ENCODE data around the gene GTPBP3. TPM values are rescaled to one million over a fixed set of nuclear protein-coding genes. Genes with fewer than 3 reads are reported as not detected.
A peak's percentile ranks its signal among the peaks of the same experiment; 100 is the strongest.
"Not testable (repeated sequence)": the region's sequence is repeated elsewhere in the genome, so short reads cannot be mapped to it uniquely, and the experiment has no call there.

GTPBP3 gene
- polyA plus RNA-seq, 4 donors, result 12.2 to 32.5 (median 19.4) TPM

DNA sequence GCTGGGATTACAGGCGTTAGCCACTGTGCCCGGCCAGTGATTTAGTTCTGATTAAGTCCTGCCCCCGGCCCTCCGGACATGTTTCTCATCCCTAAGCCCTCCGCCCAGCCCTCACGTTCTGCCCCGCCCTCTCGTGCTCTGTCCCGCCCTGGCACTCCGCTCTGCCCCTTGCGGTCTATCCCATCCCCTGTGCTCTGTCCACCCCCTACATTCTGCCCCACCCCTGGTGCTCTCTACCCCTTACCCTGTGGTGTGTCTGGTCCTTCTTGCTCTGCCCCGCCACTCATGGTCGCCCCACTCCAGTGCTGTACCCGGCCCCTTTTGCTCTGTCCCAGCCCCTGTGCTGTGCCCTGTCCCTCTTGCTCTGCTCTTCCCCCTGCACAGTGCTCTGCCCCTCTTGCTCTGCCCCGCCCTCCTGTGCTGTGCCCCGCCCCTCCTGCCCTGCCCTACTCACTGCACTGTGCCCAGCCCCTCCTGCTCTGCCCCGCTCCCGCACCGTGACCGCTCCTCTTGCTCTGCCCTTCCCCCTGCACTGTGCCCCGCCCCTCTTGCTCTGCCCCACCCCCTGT lies 3.0 kb downstream of the GTPBP3 start:
- DNase-seq (ENCODE audit: low read depth in 4 of 4, low spot score in 3 of 4), result no peak

- DNase-seq (ENCODE audit: low read depth in 4 of 4, low spot score in 3 of 4), result no peak
These were observed 3.6 kb downstream of the GTPBP3 start for GRCh38 chr19:17340871-17341357.

DNA sequence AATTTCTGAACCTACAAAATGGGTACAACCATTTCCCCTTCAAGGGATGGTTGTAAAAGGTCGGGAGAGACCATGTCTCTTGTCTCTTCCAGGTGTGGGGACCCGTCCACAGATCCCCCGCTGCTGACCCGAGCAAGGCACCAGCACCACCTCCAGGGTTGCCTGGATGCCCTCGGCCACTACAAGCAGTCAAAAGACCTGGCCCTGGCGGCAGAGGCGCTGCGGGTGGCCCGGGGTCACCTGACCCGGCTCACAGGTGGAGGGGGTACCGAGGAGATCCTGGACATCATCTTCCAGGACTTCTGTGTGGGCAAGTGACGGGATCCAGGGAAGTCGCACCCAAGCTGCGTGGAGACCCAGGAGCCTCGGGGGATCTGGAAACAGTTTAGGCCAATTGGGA lies 4.0 kb downstream of the GTPBP3 start:
- DNase-seq (ENCODE audit: low read depth in 4 of 4, low spot score in 3 of 4), result no peak

- no peak for DNase-seq (ENCODE audit: low read depth in 4 of 4, low spot score in 3 of 4)
These were observed 4.5 kb downstream of the GTPBP3 start for GRCh38 chr19:17341845-17342244.

DNA sequence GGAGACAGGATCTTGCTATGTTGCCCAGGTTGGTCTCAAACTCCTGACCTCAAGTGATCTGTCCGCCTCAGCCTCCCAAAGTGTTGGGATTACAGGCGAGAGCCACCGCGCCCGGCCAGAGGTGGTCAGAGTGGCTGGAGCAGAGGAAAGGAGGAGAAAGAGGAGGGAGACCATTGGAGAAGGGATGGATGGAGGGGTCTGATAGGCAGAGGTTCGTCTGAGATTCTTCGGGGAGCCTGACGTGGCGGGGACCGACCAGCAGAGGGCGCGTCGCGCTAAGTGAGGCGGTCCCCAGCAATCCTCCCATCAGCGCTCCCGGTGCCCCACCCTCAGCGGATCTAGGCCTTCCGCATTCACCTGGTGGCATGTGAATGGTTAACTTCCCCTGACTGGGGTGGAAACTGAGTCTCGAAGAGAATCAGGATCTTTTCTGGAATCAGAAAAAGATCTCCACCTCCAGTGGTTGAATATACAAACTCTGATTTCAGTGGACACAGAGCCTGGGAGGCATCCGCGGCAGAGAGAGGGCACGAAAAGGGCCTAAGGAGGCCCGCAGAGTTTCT lies 8.8 kb downstream of the GTPBP3 start:
- DNase-seq (ENCODE audit: low read depth in 4 of 4, low spot score in 3 of 4), result no peak

DNA sequence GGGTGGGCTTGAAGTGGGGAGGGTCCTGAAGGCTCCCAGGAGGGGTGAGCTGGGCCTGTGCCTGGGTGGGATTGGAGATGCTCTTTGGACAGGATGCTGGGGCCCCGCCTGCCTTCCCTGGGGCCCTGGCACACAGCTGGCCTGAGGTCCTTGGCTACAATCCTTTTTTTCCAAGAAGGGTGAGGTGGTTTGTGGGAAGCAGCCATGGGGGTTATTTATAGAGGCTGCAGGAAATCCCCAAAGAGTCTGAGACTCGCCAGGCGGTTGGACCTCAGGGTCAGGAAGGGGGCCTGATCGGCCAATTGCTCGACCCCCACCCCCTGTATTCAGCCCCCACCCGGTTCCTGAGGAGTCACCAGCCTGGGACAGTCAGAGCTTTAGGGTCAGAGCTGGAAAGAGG lies 10.0 kb downstream of the GTPBP3 start:
- DNase-seq (ENCODE audit: low read depth in 4 of 4, low spot score in 3 of 4), result no peak

- no peak for DNase-seq (ENCODE audit: low read depth in 4 of 4, low spot score in 3 of 4)
These were observed 10.5 kb downstream of the GTPBP3 start for GRCh38 chr19:17347877-17348276.

- peak in 1 of 4 donors; percentile 47 for DNase-seq (ENCODE audit: low read depth in 4 of 4, low spot score in 3 of 4)
These were observed 11.3 kb downstream of the GTPBP3 start for GRCh38 chr19:17348700-17349099.

GRCh38 chr19:17351815-17352435 lies 14.6 kb downstream of the GTPBP3 start:
- DNase-seq (ENCODE audit: low read depth in 4 of 4, low spot score in 3 of 4), result no peak

- no peak for DNase-seq (ENCODE audit: low read depth in 4 of 4, low spot score in 3 of 4)
These were observed 15.4 kb downstream of the GTPBP3 start for GRCh38 chr19:17352608-17353280.

DNA sequence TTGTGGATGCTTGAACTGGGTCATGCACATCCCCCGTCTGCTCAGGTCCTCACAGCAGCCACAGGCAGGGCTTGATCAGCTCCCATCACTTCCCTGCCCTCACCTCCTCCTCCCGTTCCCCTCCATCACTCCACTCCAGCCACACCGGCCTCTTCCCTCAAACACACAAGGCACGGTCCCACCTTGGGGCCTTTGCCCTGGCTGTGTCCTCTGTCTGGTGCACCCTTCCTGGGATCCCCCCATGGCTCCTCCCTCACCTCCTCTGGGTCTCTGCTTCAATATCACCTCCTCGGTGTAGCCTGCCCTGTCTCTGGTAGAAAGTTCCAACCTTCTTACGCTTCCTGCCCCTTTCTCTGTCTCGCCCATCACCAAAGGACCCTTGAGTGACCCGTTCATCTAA lies 16.0 kb downstream of the GTPBP3 start:
- no peak for DNase-seq (ENCODE audit: low read depth in 4 of 4, low spot score in 3 of 4)

DNA sequence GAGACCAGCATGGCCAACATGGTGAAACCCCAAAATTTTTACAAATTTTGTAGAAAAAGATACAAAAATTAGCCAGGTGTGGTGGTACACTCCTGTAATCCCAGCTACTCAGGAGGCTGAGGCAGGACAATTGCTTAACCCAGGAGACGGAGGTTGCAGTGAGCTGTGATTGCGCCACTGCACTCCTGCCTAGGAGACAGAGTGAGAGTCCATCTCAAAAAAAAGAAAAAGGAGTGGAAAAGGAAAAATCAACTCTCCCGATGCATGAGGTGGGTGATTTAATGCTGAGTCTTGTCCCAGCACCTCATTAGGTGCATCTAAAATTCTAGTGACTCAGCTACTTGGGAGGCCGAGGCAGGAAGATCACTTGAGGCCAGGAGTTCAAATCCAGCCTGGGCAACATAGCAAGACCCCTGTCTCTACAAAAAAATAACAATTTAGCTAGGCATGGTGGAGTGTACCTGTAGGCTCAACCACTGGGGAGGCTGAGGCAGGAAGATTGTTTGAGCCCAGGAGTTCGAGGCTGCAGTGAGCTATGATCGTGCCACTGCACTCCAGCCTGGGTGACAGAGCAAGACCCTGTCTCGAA lies 19.8 kb downstream of the GTPBP3 start:
- no peak for DNase-seq (ENCODE audit: low read depth in 4 of 4, low spot score in 3 of 4)

GRCh38 chr19:17357724-17358123 lies 20.4 kb downstream of the GTPBP3 start:
- DNase-seq (ENCODE audit: low read depth in 4 of 4, low spot score in 3 of 4), result no peak

- no peak for DNase-seq (ENCODE audit: low read depth in 4 of 4, low spot score in 3 of 4)
These were observed 21.0 kb downstream of the GTPBP3 start for GRCh38 chr19:17358395-17358794.

DNA sequence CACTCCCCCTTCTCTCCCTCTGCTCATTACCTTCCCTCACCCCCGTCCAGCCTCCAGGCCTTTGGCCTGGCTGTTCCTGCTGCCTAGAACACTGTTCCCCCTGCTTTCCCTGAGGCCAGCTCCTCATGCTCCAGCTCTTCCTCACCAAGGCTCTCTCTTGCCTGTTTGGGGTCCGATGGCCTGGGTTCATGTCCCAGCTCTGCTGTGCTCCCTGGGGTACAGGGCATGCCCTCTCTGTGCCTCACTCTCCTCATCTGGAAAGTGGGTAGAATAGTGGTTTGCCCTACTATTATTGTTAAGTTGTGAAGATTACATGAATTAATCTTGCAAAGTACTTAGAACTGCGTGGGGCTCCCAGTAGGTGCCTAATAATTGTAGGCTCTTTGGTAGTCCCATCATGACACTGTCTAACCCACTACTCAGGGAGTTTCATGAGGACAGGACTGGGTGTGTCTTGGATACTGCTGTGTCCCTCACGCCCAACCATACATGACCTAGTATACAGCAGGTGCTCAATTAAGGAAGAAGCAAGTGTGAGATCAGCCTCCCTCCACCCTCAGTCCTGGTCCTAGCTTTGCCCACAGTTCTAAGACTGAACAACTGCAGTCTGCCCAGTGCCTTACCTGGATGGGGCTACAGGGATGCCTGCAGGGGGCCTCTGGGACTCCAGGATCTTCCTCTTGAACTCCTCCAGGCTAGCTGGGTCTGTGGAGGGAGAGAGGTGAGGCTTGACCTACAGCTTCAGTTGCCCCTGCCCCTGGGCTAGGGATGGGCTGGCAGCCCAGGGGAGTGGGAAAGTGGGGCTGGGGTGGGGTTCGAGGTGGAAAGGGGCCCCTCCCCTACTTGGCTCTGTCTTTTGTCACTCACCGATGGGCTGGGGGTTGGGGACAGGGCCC lies 22.8 kb downstream of the GTPBP3 start:
- DNase-seq (ENCODE audit: low read depth in 4 of 4, low spot score in 3 of 4), result no peak

DNA sequence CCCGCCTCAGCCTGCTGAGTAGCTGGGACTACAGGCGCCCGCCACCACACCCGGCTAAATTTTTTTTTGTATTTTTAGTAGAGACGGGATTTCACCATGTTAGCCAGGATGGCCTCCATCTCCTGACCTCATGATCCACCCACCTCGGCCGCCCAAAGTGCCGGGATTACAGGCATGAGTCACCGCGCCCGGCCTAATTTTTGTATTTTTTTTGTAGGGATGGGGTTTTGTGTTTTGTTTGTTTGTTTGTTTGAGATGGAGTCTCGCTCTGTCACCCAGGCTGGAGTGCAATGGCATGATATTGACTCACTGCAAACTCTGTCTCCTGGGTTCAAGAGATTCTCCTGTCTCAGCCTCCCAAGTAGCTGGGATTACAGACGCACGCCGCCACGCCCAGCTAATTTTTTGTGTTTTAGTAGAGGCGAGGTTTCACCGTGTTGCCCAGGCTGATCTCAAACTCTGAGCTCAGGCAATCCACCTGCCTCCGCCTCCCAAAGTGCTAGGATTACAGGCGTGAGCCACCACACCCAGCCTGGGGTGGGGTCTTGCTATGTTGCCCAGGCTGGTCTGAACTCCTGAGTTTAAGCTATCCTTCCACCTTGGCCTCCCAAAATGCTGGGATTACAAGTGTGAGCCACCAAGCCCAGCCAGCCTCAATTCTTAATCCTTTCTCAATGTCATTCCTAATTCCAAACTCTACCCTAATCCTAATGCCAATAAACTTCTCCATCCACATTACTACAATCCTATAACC lies 26.7 kb downstream of the GTPBP3 start:
- not testable (repeated sequence) for DNase-seq (ENCODE audit: low read depth in 4 of 4, low spot score in 3 of 4)

GRCh38 chr19:17365361-17365760 lies 28.0 kb downstream of the GTPBP3 start:
- no peak for DNase-seq (ENCODE audit: low read depth in 4 of 4, low spot score in 3 of 4)

GRCh38 chr19:17370026-17370587 lies 32.8 kb downstream of the GTPBP3 start:
- DNase-seq (ENCODE audit: low read depth in 4 of 4, low spot score in 3 of 4), result no peak

DNA sequence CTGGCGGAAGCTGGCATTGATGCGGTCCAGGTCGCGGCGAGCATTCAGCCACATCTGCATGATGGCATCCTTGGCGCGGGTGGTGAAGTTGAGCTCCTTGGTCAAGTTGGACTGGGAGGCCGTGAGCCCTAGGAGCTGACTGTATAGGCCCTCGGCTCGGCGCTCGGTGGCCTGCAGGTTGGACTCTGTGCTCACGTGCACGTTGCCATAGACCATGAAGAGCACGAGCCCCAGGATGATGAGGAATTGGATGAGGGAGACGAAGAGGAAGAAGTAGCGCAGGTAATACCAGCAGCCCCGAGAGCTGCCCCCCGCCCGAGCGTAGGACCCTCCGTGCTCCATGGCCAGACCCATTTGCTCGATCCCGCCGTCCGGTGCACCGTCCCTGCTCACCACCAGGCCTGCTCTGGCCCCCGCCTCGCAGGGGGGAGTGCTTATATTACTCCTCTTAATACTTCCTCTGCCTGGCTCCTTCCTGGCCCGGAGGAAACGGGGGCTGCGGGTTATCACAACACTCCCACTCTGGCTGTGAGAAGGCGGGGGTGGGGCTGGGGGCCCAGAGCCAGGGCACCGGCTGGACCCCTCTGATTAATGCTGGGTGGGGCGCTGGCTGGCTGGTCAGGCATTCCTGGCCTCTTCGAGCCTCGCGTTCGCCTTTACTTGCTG lies 39.7 kb downstream of the GTPBP3 start, which contains the start of gene PLVAP:
Gene PLVAP (minus strand): TSS at position 408 of the 666 bp plus-strand sequence. CDS start 54 bp downstream, at position 354.
- DNase-seq (ENCODE audit: low read depth in 4 of 4, low spot score in 3 of 4), result no peak

Measured in left renal pelvis (tissue), 4 donors.